Neural cell (in vitro differentiated cells): Measurements from ENCODE around the gene AFDN.

ENCODE experiments used
- CTCF ChIP-seq: fragments of 450-650 bp; IDR thresholded peaks from 2 replicates; pipeline ENCODE4 v1.5.1; 2014; ENCODE audit warnings: antibody characterized with exemption, mild to moderate bottlenecking, moderate library complexity; ENCODE audit not compliant: poor library complexity, severe bottlenecking
- EP300 ChIP-seq: fragments of 450-650 bp; conservative IDR thresholded peaks from 2 replicates; pipeline ENCODE4 v1.6.1; 2014; ENCODE audit warnings: antibody characterized with exemption, mild to moderate bottlenecking, moderate library complexity; ENCODE audit not compliant: poor library complexity, severe bottlenecking

- TF ChIP-seq EP300 (no peak), CTCF (no peak)
Observed at GRCh38 chr6:167791091-167791779, 35.5 kb upstream of the AFDN start.
